Heart left ventricle (tissue), 16 donors: Measurements from ENCODE around the gene SEPTIN11. TPM values are rescaled to one million over a fixed set of nuclear protein-coding genes. Genes with fewer than 3 reads are reported as not detected.

Experiments
- ATAC-seq, 4 donors: fragments of 200-7000 bp; cut with Tn5 transposase; one replicate each; pipeline ENCODE4 v1.9.1; 2020 to 2022; ENCODE audit warnings: moderate library complexity in 4 of 4, mild to moderate bottlenecking in 3 of 4, moderate number of reproducible peaks in 1 of 4
- DNase-seq, 5 donors: peaks; one replicate each; pipeline ENCODE4 v3.0.0-alpha.2; 2020
- H3K27ac ChIP-seq, 12 donors: fragments of 200-600 bp; sonication (generic) in 4 of 12; one replicate each; pipeline versions ENCODE4 v1.5.0 to v1.8.0; 2016 to 2022; ENCODE audit warnings: mild to moderate bottlenecking in 2 of 12
- H3K27me3 ChIP-seq, 9 donors: fragments of 200-600 bp; sonication (generic) in 2 of 9; one replicate each; pipeline versions ENCODE4 v1.5.1 to v1.8.0; 2016 to 2022; ENCODE audit warnings: mild to moderate bottlenecking in 3 of 9
- H3K36me3 ChIP-seq, 9 donors: fragments of 200-600 bp; sonication (generic) in 2 of 9; one replicate each; pipeline versions ENCODE4 v1.5.0 to v1.8.0; 2018 to 2022; ENCODE audit warnings: mild to moderate bottlenecking in 2 of 9
- H3K4me1 ChIP-seq, 12 donors: fragments of 200-600 bp; sonication (generic) in 4 of 12; one replicate each; pipeline versions ENCODE4 v1.5.0 to v1.8.0; 2016 to 2022; ENCODE audit warnings: mild to moderate bottlenecking in 3 of 12
- H3K4me3 ChIP-seq, 12 donors: fragments of 200-600 bp; sonication (generic) in 4 of 12; one replicate each; pipeline versions ENCODE4 v1.5.0 to v1.8.0; 2017 to 2022; ENCODE audit warnings: mild to moderate bottlenecking in 9 of 12, moderate library complexity in 4 of 12
- H3K9me3 ChIP-seq, 12 donors: fragments of 200-600 bp; sonication (generic) in 4 of 12; one replicate each; pipeline versions ENCODE4 v1.5.0 to v1.8.0; 2016 to 2022; ENCODE audit warnings: mild to moderate bottlenecking in 1 of 12
- CTCF ChIP-seq, 12 donors: fragments of 200-600 bp; sonication (generic) in 4 of 12; IDR thresholded peaks; one replicate each; pipeline versions ENCODE4 v1.5.0 to v1.8.0; 2018 to 2022; ENCODE audit warnings: antibody characterized with exemption in 12 of 12, mild to moderate bottlenecking in 5 of 12
- POLR2A ChIP-seq, 2 donors: fragments of 450-650 bp; IDR thresholded peaks; one replicate each; pipeline ENCODE4 v1.6.1; 2017; ENCODE audit warnings: antibody characterized with exemption in 2 of 2, mild to moderate bottlenecking in 2 of 2, moderate library complexity in 2 of 2
- WGBS, 4 donors: extraction: QIAGEN DNeasy Blood & Tissue Kit in 2 of 4; methylation state at CpG; one replicate each; pipeline versions ENCODE4 v1.1.5 to v1.1.7; 2013 to 2018; 5-methylcytosine and 5-hydroxymethylcytosine counted together
- intact Hi-C, 10 donors: fragments of 100-400 bp; cut with DNase I; formaldehyde crosslinking; loops; one replicate each; pipeline versions ENCODE4 v1.11.1 to v1.14.2; 2022
- polyA plus RNA-seq, 2 donors: library from polyadenylated mRNA; stranded (reverse); fragments of 200-250 nt; gene quantifications; one replicate each; pipeline ENCODE4 v1.2.3, GENCODE V29; 2013
- total RNA-seq, 9 donors: library from RNA; depleted of rRNA in 2 of 9; stranded (reverse); fragments of >200 nt in 2 of 9; fragmentation: NEBNext Ultra II Directional in 3 of 9; extraction: Animal tissue kit (Norgen Biotek cat#: 25700) in 3 of 9; gene quantifications; one replicate each; pipeline versions ENCODE4 v1.1.0 to v1.2.4, GENCODE V29; 2016 to 2023
- donor health status: ischemic (EF 13 %, LVEDD 7.1; RV severe dilation, severe dysfunction).
- donor health status: healthy with polysubstance abuse.
- donor health status: DM: no; HTN: yes; CAD: no.
- donor health status: DM: no; HTN: no; CAD: no.
- donor health status: ischemic (EF 25% LVEDD 6.9; RV normal size, moderate dysfunction).
- donor health status: ischemic (EF 25% LVEDD 5.7; RV mildly dilated, moderate dysfunction).
- donor health status: healthy.
- donor health status: DM: yes; HTN: yes; CAD: no.
- donor health status: ischemic (EF 35%, LVEDD 5.7; RV mildly dilated, moderate dysfunction).
- donor health status: nonischemic (EF 11% LVEDD 7.7; RV severe dilation, severe dysfunction).
- donor health status: DM: yes; HTN: yes; CAD: no.
- donor health status: PGD.
- donor health status: ischemic (EF 29% LVEDD 5.4; RV normal size, mild dysfunction).
- donor health status: nonischemic (EF 23%, LVEDD 6.1; RV moderate dilation, normal function).

The SEPTIN11 gene
- total and polyA plus RNA-seq, 11 donors: 9.9 to 58.9 (median 31.9) TPM

- intact Hi-C loops: loop anchor here in 7 of 10 donors (5.0 to 10.0 kb wide), 7 partner anchors 33 to 142 kb away; no protein-coding TSS in a partner anchor
- H3K4me3 ChIP-seq: no peak overlapping the region
- H3K4me1 ChIP-seq: peaks cover 0 to 58% (median 23%) of the 10 kb centered on the region in 12 donors
- TF ChIP-seq POLR2A (IDR thresholded peaks at IDR 0.05) (no peak), CTCF (IDR thresholded peaks at IDR 0.05) (no peak)
- 63 to 81% (median 76%) methylated on average over 4 of the region's 4 CpGs for WGBS, 4 donors
- DNase-seq (no peak), ATAC-seq (no peak)
- peak overlapping the region in 1 of 12 donors; percentile 1 for H3K27ac ChIP-seq
- no peaks in the 10 kb centered on the region for H3K27me3 ChIP-seq
- no peaks in the 10 kb centered on the region for H3K36me3 ChIP-seq
- H3K9me3 ChIP-seq: no peaks in the 10 kb centered on the region
These were observed 4.9 kb downstream of the SEPTIN11 start for GRCh38 chr4:76954489-76954888.

GRCh38 chr4:76955182-76955581 is 5.6 kb downstream of the SEPTIN11 start:
- no peak for DNase-seq
- Histone ChIP-seq H3K4me1 (peaks cover 0 to 58% (median 21%) of the 10 kb centered on the region in 12 donors), H3K27me3 (no peaks in the 10 kb centered on the region), H3K4me3 (no peak overlapping the region), H3K27ac (no peak overlapping the region), H3K36me3 (no peaks in the 10 kb centered on the region), H3K9me3 (no peaks in the 10 kb centered on the region)
- 31 to 62% (median 54%) methylated on average over 1 of the region's 1 CpG for WGBS, 4 donors
- no peak for ATAC-seq
- TF ChIP-seq POLR2A (IDR thresholded peaks at IDR 0.05) (no peak), CTCF (IDR thresholded peaks at IDR 0.05) (no peak)
- intact Hi-C loops: loop anchor here in 5 of 10 donors (10.0 kb wide), 2 partner anchors 50 to 90 kb away; no protein-coding TSS in a partner anchor

GRCh38 chr4:76957004-76957738 is 7.6 kb downstream of the SEPTIN11 start:
- Histone ChIP-seq H3K36me3 (no peaks in the 10 kb centered on the region), H3K4me3 (no peak overlapping the region), H3K9me3 (no peaks in the 10 kb centered on the region), H3K27ac (peak overlapping the region in 9 of 12 donors; percentile 15 to 49 (median 35)), H3K27me3 (no peaks in the 10 kb centered on the region), H3K4me1 (peaks cover 0 to 45% (median 13%) of the 10 kb centered on the region in 12 donors)
- no peak for TF ChIP-seq CTCF (IDR thresholded peaks at IDR 0.05)
- no peak for TF ChIP-seq POLR2A (IDR thresholded peaks at IDR 0.05)
- ATAC-seq: peak; percentile 58 to 86 (median 78)
- peak in 4 of 5 donors; percentile 36 to 57 (median 47) for DNase-seq
- intact Hi-C loops: loop anchor here in 5 of 10 donors (10.0 kb wide), 2 partner anchors 48 to 88 kb away; no protein-coding TSS in a partner anchor
- 50 to 82% (median 69%) methylated on average over 4 of the region's 4 CpGs for WGBS, 4 donors

GRCh38 chr4:76958891-76959290 is 9.3 kb downstream of the SEPTIN11 start:
- DNase-seq (no peak), ATAC-seq (no peak)
- H3K9me3 ChIP-seq: no peaks in the 10 kb centered on the region
- intact Hi-C loops: loop anchor here in 5 of 10 donors (10.0 kb wide), 2 partner anchors 46 to 86 kb away; no protein-coding TSS in a partner anchor
- H3K27ac ChIP-seq: no peak overlapping the region
- 87 to 93% (median 92%) methylated on average over 5 of the region's 5 CpGs for WGBS, 4 donors
- no peaks in the 10 kb centered on the region for H3K27me3 ChIP-seq
- peaks cover 0 to 36% (median 12%) of the 10 kb centered on the region in 12 donors for H3K4me1 ChIP-seq
- no peaks in the 10 kb centered on the region for H3K36me3 ChIP-seq
- H3K4me3 ChIP-seq: no peak overlapping the region
- no peak for TF ChIP-seq CTCF (IDR thresholded peaks at IDR 0.05)
- TF ChIP-seq POLR2A (IDR thresholded peaks at IDR 0.05): no peak
